ENCODE data around the gene ZNF177.

Gene ZNF177

DNA sequence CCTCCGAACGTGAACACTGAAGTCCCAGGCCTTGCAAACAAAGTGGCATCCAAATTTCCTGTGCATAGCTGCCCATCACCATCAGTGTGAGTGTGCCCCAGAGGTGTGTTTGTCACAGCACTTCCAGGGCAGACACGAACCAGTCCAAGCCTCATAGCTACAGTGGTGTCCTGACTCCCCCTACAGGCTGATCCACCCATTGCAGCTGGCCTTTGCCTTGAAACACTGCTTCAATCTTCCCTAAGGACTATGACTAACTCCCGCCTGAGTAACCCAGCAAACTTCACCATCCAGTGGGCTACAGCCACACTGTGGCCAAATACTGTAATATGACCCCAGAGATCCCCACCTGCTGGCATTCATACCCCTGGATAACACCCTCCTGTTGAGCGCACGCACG lies 68.7 kb downstream of the ZNF177 start:
- no peak for DNase-seq
